GM18951 (cell line): ENCODE measurements around the gene NAV3.
"Not testable (repeated sequence)": the region's sequence is repeated elsewhere in the genome, so short reads cannot be mapped to it uniquely, and the experiment has no call there.

ENCODE experiments used
- POLR2A ChIP-seq: IDR thresholded peaks from 4 replicates; pipeline ENCODE4 v1.6.1; 2011; ENCODE audit warnings: mild to moderate bottlenecking; ENCODE audit not compliant: insufficient read length, insufficient read depth; ENCODE audit errors: extremely low read depth
- in situ Hi-C: fragments of 300-500 bp; cut with MboI; formaldehyde crosslinking; loops from one replicate; pipeline ENCODE4 v1.12.0; 2022; ENCODE audit warnings: low sequenced_read_pairs, mixed read lengths, inconsistent platforms; ENCODE audit not compliant: unreplicated experiment

Gene NAV3

DNA sequence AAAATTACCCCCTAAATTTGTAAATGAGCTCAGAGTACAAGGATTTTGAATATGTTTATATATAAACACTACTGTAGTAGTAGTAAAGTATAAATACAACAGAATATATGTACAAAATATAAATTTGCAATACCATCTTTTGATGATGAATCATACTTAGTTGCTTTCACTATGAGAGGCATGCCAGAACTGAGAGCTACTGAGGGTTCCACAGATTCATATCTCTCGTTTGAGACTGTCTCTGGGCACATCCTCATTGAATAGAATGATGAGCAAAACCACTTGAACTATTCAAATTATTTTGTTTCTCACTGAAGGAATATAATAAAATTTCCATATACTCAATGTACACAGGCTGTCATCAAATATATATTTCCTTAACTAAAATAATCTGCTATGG is 417.6 kb downstream of the NAV3 start:
- in situ Hi-C loops, result no loop called here
- no peak for TF ChIP-seq POLR2A

DNA sequence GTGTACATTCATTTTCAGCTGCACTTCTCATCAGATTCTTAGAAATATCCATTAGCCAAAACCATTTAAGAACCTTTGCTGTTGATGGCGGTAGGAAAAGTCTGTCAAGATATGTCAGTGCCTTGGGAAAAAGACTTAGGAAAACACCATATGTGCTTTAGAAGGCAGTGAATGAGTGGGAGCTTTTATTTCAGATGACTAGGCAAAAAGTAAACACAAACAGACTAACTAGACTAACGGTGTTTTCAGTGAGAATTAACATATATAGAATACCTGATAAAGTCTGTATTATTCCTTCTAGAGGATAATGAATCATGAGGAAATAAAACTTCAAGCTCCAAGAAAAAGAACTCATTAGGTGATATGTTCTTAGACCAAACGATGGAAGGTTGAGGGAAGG is 418.9 kb downstream of the NAV3 start:
- in situ Hi-C loops, result no loop called here
- no peak for TF ChIP-seq POLR2A

DNA sequence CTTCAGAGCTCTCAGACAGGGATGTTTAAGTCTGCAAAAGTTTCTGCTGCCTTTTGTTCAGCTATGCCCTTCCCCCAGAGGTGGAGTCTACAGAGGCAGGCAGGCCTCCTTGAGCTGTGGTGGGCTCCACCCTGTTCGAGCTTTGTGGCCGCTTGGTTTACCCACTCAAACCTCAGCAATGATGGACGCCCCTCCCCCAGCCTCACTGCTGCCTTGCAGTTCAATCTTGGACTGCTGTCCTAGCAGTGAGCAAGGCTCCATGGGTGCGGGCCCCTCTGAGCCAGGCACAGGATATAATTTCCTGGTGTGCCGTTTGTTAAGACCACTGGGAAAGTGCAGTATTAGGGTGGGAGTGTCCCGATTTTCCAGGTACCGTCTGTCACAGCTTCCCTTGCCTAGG is 427.0 kb downstream of the NAV3 start:
- in situ Hi-C loops, result not testable (repeated sequence)

DNA sequence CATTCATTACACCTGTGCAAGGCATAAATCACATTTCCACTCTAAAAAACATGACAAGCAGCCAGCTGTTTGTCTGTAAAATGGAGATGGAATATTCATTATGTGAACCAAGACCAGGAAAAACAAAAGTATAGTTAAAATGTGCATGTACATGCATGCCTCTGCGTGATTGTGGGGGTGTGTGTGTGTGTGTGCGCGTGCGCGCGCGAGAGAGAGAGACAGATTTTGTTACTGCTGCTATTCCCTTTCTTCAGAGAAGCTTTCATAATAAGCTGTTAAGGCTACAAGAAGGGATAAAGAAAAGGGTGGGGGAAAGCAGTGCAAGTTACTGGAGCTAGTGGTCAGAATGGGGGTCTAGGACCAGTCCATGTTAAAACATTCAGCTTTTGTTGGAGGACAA is 430.3 kb downstream of the NAV3 start:
- TF ChIP-seq POLR2A, result no peak
- in situ Hi-C loops, result no loop called here

DNA sequence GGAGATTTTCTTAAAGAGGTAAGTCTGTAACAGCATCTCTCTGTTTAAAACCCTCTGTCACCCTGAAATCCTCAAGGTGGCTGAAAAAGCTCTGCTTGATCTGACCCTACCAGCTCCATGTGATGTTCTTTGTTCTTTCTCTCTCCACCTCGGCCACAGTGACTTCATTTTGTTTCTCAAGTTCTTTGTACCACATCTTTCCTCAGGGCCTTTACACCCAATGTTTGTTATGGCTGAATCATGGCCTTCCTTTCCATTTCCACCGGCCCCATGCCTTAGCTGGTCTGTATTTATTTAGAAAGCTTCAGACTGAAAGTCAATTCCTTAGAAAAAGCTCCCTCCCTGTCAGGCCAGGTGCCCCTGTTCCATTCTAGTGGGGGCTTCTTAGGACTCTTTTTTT is 431.2 kb downstream of the NAV3 start:
- no peak for TF ChIP-seq POLR2A

More for the DNA sequence above, 431.2 kb downstream of the NAV3 start:
- in situ Hi-C loops, result no loop called here
